ENCODE data around the gene SLC35F4. TPM values are rescaled to one million over a fixed set of nuclear protein-coding genes. Genes with fewer than 3 reads are reported as not detected.

Gene SLC35F4
- total RNA-seq, 1 experiment from 2014 or later: not detected

DNA sequence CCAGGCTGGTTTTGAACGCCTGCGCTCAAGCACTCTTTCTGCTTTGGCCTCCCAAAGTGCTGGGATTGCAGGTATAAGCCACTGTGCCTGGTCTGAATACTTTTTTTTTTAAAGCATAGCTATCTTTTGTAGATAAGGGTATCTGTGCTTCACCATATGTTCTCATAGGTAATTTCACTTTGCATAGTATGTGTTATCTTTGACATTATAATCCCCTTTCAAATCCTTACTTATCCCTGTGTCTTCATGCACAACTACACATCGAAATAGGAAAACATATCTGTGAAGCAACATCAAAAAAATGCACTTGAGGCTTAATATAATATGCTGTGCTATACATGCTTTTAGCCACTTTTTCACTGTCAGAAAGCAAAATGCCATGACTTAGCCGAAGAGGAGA lies 94.1 kb downstream of the SLC35F4 start:
- Histone ChIP-seq H3K79me1 (ENCODE audit: insufficient read depth, low read depth, low read length, poor library complexity, severe bottlenecking) (no peaks in the 10 kb centered on the region), H3K9ac (ENCODE audit: extremely low read depth, insufficient read length, low read length) (no peak overlapping the region), H3T11ph (ENCODE audit: low read length) (no peak overlapping the region), H4K8ac (replicated peaks; ENCODE audit: insufficient read length, low read depth, low read length) (no peak overlapping the region), H3K23ac (ENCODE audit: insufficient read length, low read depth, low read length) (no peak overlapping the region), H4K20me1 (ENCODE audit: control insufficient read depth, insufficient read depth, insufficient read length) (no peaks in the 10 kb centered on the region), H4K5ac (ENCODE audit: insufficient read length, low read depth, low read length) (no peak overlapping the region), H3K79me2 (ENCODE audit: insufficient read depth, low read length) (no peaks in the 10 kb centered on the region), H3K23me2 (ENCODE audit: insufficient read length, low read depth, low read length, poor library complexity, severe bottlenecking) (no peaks in the 10 kb centered on the region), H2BK12ac (ENCODE audit: insufficient read length, low read depth, low read length) (no peak overlapping the region), H3K27ac (ENCODE audit: insufficient read length, low read depth, low read length) (no peak overlapping the region), H3K56ac (ENCODE audit: insufficient read length, low read depth, low read length) (no peak overlapping the region), H2BK15ac (ENCODE audit: low read depth, low read length) (no peak overlapping the region), H3K27me3 (ENCODE audit: insufficient read depth, low read length) (no peaks in the 10 kb centered on the region), H3K4me2 (ENCODE audit: insufficient read depth, insufficient read length, low read length) (no peak overlapping the region), H4K91ac (ENCODE audit: insufficient read length, low read depth, low read length) (no peak overlapping the region), H3K4ac (ENCODE audit: low read depth, low read length) (no peak overlapping the region), H3K18ac (ENCODE audit: insufficient read length, low read depth, low read length) (no peak overlapping the region), H3K4me1 (ENCODE audit: insufficient read depth, low read length) (no peaks in the 10 kb centered on the region), H3K14ac (ENCODE audit: insufficient read depth, low read length) (no peak overlapping the region), H2AK5ac (ENCODE audit: insufficient read length, low read length) (no peak overlapping the region), H2BK120ac (ENCODE audit: low read depth, low read length, poor library complexity, severe bottlenecking) (no peak overlapping the region), H3K9me3 (ENCODE audit: control insufficient read depth, low read depth, low read length) (no peaks in the 10 kb centered on the region), H2BK20ac (ENCODE audit: low read depth, low read length, poor library complexity, severe bottlenecking) (no peak overlapping the region), H2AFZ (ENCODE audit: low read length) (no peak overlapping the region), H2BK5ac (ENCODE audit: insufficient read length, low read length) (no peak overlapping the region)
- Mint-ChIP-seq H3K27me3 (ENCODE audit: low read depth) (no peaks in the 10 kb centered on the region; the same call in 1 of the 2 replicates), H3K4me3 (no peak overlapping the region), H3K9me3 (peaks cover 1 to 7% of the 10 kb centered on the region in 2 experiments; a peak in 4 of 5 replicates), H3K27ac (no peak overlapping the region), H3K36me3 (ENCODE audit: insufficient read depth in 1 of 3, low read depth in 3 of 3) (peaks cover 0 to 2% (median 0%) of the 10 kb centered on the region in 3 experiments; a peak in 3 of 7 replicates), H3K4me1 (no peaks in the 10 kb centered on the region)
- DNase-seq: no peak
- TF ChIP-seq, protein P1, sequence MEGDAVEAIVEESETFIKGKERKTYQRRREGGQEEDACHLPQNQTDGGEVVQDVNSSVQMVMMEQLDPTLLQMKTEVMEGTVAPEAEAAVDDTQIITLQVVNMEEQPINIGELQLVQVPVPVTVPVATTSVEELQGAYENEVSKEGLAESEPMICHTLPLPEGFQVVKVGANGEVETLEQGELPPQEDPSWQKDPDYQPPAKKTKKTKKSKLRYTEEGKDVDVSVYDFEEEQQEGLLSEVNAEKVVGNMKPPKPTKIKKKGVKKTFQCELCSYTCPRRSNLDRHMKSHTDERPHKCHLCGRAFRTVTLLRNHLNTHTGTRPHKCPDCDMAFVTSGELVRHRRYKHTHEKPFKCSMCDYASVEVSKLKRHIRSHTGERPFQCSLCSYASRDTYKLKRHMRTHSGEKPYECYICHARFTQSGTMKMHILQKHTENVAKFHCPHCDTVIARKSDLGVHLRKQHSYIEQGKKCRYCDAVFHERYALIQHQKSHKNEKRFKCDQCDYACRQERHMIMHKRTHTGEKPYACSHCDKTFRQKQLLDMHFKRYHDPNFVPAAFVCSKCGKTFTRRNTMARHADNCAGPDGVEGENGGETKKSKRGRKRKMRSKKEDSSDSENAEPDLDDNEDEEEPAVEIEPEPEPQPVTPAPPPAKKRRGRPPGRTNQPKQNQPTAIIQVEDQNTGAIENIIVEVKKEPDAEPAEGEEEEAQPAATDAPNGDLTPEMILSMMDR (conservative IDR thresholded peaks at IDR 0.05): no peak
- no CpG with 5 or more reads among the region's 4 CpGs for WGBS (ENCODE audit: extremely low coverage, insufficient read length, low lambda C conversion rate)
